ENCODE data around the gene UCHL3. TPM values are rescaled to one million over a fixed set of nuclear protein-coding genes. Genes with fewer than 3 reads are reported as not detected.

Gene UCHL3
- total RNA-seq, 2 experiments from 2014 or later, result 34.7 to 49.5 TPM

GRCh38 chr13:75600371-75600770 lies 50.8 kb downstream of the UCHL3 start:
- Histone ChIP-seq H3K27ac (ENCODE audit: low read depth, low read length, poor library complexity, severe bottlenecking) (no peak overlapping the region), H3K36me3 (ENCODE audit: insufficient read depth, low read length) (peaks cover 33% of the 10 kb centered on the region), H3K4me1 (ENCODE audit: insufficient read depth, low read length, poor library complexity, severe bottlenecking) (no peaks in the 10 kb centered on the region), H3K9me2 (ENCODE audit: insufficient read depth, low read length) (no peaks in the 10 kb centered on the region), H3K9me3 (ENCODE audit: low read length) (no peaks in the 10 kb centered on the region), H3K4me2 (ENCODE audit: low read length) (no peak overlapping the region), H3K4me3 (ENCODE audit: low read depth, low read length, poor library complexity, severe bottlenecking) (no peak overlapping the region), H2AFZ (ENCODE audit: low read length) (no peak overlapping the region), H4K20me1 (ENCODE audit: insufficient read depth, low read length) (no peaks in the 10 kb centered on the region), H3K79me2 (ENCODE audit: insufficient read depth, low read depth, low read length) (no peaks in the 10 kb centered on the region)
- ChIA-PET POLR2A (interaction anchor here (0.9 to 1.5 kb wide), 2 partner anchors 9 to 10 kb away, joined by 3 to 5 read pairs; no protein-coding TSS in a partner anchor), CTCF (ENCODE audit: unreplicated experiment) (no interaction called here)
- no peak for DNase-seq (ENCODE audit: low spot score)
- intact Hi-C loops (cut with micrococcal nuclease; ENCODE audit: unreplicated experiment), result no loop called here
- BruUV-seq (replicated peaks), result no TSS peak
- TF ChIP-seq, protein P1, sequence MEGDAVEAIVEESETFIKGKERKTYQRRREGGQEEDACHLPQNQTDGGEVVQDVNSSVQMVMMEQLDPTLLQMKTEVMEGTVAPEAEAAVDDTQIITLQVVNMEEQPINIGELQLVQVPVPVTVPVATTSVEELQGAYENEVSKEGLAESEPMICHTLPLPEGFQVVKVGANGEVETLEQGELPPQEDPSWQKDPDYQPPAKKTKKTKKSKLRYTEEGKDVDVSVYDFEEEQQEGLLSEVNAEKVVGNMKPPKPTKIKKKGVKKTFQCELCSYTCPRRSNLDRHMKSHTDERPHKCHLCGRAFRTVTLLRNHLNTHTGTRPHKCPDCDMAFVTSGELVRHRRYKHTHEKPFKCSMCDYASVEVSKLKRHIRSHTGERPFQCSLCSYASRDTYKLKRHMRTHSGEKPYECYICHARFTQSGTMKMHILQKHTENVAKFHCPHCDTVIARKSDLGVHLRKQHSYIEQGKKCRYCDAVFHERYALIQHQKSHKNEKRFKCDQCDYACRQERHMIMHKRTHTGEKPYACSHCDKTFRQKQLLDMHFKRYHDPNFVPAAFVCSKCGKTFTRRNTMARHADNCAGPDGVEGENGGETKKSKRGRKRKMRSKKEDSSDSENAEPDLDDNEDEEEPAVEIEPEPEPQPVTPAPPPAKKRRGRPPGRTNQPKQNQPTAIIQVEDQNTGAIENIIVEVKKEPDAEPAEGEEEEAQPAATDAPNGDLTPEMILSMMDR (conservative IDR thresholded peaks at IDR 0.05; ENCODE audit: low read length), result no peak
- TF ChIP-seq EZH2phosphoT487 (IDR thresholded peaks at IDR 0.05; ENCODE audit: borderline replicate concordance, low read depth, low read length), result no peak

GRCh38 chr13:75603038-75603437 lies 53.4 kb downstream of the UCHL3 start:
- Histone ChIP-seq H3K4me3 (ENCODE audit: low read depth, low read length, poor library complexity, severe bottlenecking) (no peak overlapping the region), H3K9me2 (ENCODE audit: insufficient read depth, low read length) (no peaks in the 10 kb centered on the region), H3K36me3 (ENCODE audit: insufficient read depth, low read length) (peaks cover 32% of the 10 kb centered on the region), H3K4me1 (ENCODE audit: insufficient read depth, low read length, poor library complexity, severe bottlenecking) (no peaks in the 10 kb centered on the region), H3K9me3 (ENCODE audit: low read length) (no peaks in the 10 kb centered on the region), H4K20me1 (ENCODE audit: insufficient read depth, low read length) (no peaks in the 10 kb centered on the region), H3K79me2 (ENCODE audit: insufficient read depth, low read depth, low read length) (no peaks in the 10 kb centered on the region), H3K4me2 (ENCODE audit: low read length) (no peak overlapping the region), H2AFZ (ENCODE audit: low read length) (no peak overlapping the region), H3K27ac (ENCODE audit: low read depth, low read length, poor library complexity, severe bottlenecking) (no peak overlapping the region)
- CTCF ChIA-PET (ENCODE audit: unreplicated experiment), result no interaction called here
- intact Hi-C loops (cut with micrococcal nuclease; ENCODE audit: unreplicated experiment), result no loop called here
- DNase-seq (ENCODE audit: low spot score), result no peak
- POLR2A ChIA-PET, result interaction anchor here (0.7 to 2.0 kb wide), 2 partner anchors 11 to 18 kb away, joined by 3 to 7 read pairs; no protein-coding TSS in a partner anchor
- no TSS peak for BruUV-seq (replicated peaks)
- TF ChIP-seq EZH2phosphoT487 (IDR thresholded peaks at IDR 0.05; ENCODE audit: borderline replicate concordance, low read depth, low read length), result no peak
- TF ChIP-seq, protein P1 (conservative IDR thresholded peaks at IDR 0.05; ENCODE audit: low read length), result no peak

DNA sequence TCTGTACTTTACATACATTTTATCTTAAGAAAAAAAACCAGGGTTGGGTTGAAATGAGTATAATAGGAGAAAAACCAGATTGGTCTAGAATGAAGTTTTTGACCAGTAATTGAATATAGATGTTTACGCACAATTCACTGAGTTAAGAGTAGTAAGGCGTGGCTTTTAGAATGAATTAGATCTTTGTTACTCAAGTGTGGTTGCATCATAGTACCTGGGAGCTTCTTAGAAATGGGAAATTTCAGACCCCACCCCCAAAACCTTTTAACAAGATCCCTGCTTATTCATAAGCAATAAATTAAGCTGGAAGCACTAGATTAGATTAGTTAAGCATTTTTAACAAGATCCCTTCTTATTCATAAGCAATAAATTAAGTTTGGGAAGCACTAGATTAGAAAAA lies 57.9 kb downstream of the UCHL3 start:
- no TSS peak for BruUV-seq (replicated peaks)
- H3K4me3 ChIP-seq (ENCODE audit: low read depth, low read length, poor library complexity, severe bottlenecking), result no peak overlapping the region
- no peak overlapping the region for H2AFZ ChIP-seq (ENCODE audit: low read length)
- intact Hi-C loops (cut with micrococcal nuclease; ENCODE audit: unreplicated experiment), result no loop called here
- no peaks in the 10 kb centered on the region for H3K4me1 ChIP-seq (ENCODE audit: insufficient read depth, low read length, poor library complexity, severe bottlenecking)
- H3K9me2 ChIP-seq (ENCODE audit: insufficient read depth, low read length), result no peaks in the 10 kb centered on the region
- H3K9me3 ChIP-seq (ENCODE audit: low read length), result no peaks in the 10 kb centered on the region
- peaks cover 22% of the 10 kb centered on the region; the same call in 1 of the 2 replicates for H3K36me3 ChIP-seq (ENCODE audit: insufficient read depth, low read length)
- H3K4me2 ChIP-seq (ENCODE audit: low read length), result no peak overlapping the region
- DNase-seq (ENCODE audit: low spot score), result no peak
- no peaks in the 10 kb centered on the region for H4K20me1 ChIP-seq (ENCODE audit: insufficient read depth, low read length)
- no peaks in the 10 kb centered on the region for H3K79me2 ChIP-seq (ENCODE audit: insufficient read depth, low read depth, low read length)
- no peak for TF ChIP-seq EZH2phosphoT487 (IDR thresholded peaks at IDR 0.05; ENCODE audit: borderline replicate concordance, low read depth, low read length)
- TF ChIP-seq, protein P1 (conservative IDR thresholded peaks at IDR 0.05; ENCODE audit: low read length), result no peak
- ChIA-PET POLR2A (no interaction called here), CTCF (ENCODE audit: unreplicated experiment) (no interaction called here)
- H3K27ac ChIP-seq (ENCODE audit: low read depth, low read length, poor library complexity, severe bottlenecking), result no peak overlapping the region
